Measurements from ENCODE around the gene REEP6. TPM values are rescaled to one million over a fixed set of nuclear protein-coding genes. Genes with fewer than 3 reads are reported as not detected.

REEP6 gene
- total RNA-seq, 1 experiment from 2014 or later: 10.5 TPM

- H3K18ac ChIP-seq (ENCODE audit: insufficient read length, low read depth, low read length): no peak overlapping the region
- H3K27me3 Mint-ChIP-seq (ENCODE audit: low read depth): peaks cover 53% of the 10 kb centered on the region
- no peak overlapping the region for H3K4ac ChIP-seq (ENCODE audit: low read depth, low read length)
- H3K4me1 Mint-ChIP-seq: peaks cover 4 to 17% of the 10 kb centered on the region in 2 experiments
- H3K23me2 ChIP-seq (ENCODE audit: insufficient read length, low read depth, low read length, poor library complexity, severe bottlenecking): peaks cover 9% of the 10 kb centered on the region
- no peak overlapping the region for H3K4me2 ChIP-seq (ENCODE audit: insufficient read depth, insufficient read length, low read length)
- H3K27ac ChIP-seq (ENCODE audit: insufficient read length, low read depth, low read length): no peak overlapping the region
- no peak overlapping the region for H2BK15ac ChIP-seq (ENCODE audit: low read depth, low read length)
- no peak overlapping the region for H2BK12ac ChIP-seq (ENCODE audit: insufficient read length, low read depth, low read length)
- H3K27ac Mint-ChIP-seq: no peak overlapping the region
- no peak for DNase-seq
- H3K9me3 Mint-ChIP-seq: no peaks in the 10 kb centered on the region; a peak in 1 of 5 replicates
- no peak overlapping the region for H4K8ac ChIP-seq (replicated peaks; ENCODE audit: insufficient read length, low read depth, low read length)
- H3K56ac ChIP-seq (ENCODE audit: insufficient read length, low read depth, low read length): no peak overlapping the region
- H3K4me1 ChIP-seq (ENCODE audit: insufficient read depth, low read length): no peaks in the 10 kb centered on the region
- H2BK120ac ChIP-seq (ENCODE audit: low read depth, low read length, poor library complexity, severe bottlenecking): no peak overlapping the region
- H3K14ac ChIP-seq (ENCODE audit: insufficient read depth, low read length): no peak overlapping the region
- H3K27me3 ChIP-seq (ENCODE audit: insufficient read depth, low read length): peaks cover 3% of the 10 kb centered on the region; the same call in 1 of the 2 replicates
- H2AK5ac ChIP-seq (ENCODE audit: insufficient read length, low read length): no peak overlapping the region
- no peak overlapping the region for H2BK20ac ChIP-seq (ENCODE audit: low read depth, low read length, poor library complexity, severe bottlenecking)
- no peaks in the 10 kb centered on the region; a peak in 1 of 7 replicates for H3K36me3 Mint-ChIP-seq (ENCODE audit: insufficient read depth in 1 of 3, low read depth in 3 of 3)
- no peak overlapping the region for H2AFZ ChIP-seq (ENCODE audit: low read length)
- H3K79me1 ChIP-seq (ENCODE audit: insufficient read depth, low read depth, low read length, poor library complexity, severe bottlenecking): no peaks in the 10 kb centered on the region
- H2BK5ac ChIP-seq (ENCODE audit: insufficient read length, low read length): no peak overlapping the region
- H4K5ac ChIP-seq (ENCODE audit: insufficient read length, low read depth, low read length): no peak overlapping the region
- H4K20me1 ChIP-seq (ENCODE audit: control insufficient read depth, insufficient read depth, insufficient read length): no peaks in the 10 kb centered on the region
- WGBS (ENCODE audit: extremely low coverage, insufficient read length, low lambda C conversion rate): no CpG with 5 or more reads among the region's 10 CpGs
- no peak overlapping the region for H3K23ac ChIP-seq (ENCODE audit: insufficient read length, low read depth, low read length)
- H3T11ph ChIP-seq (ENCODE audit: low read length): no peak overlapping the region
- H3K9me3 ChIP-seq (ENCODE audit: control insufficient read depth, low read depth, low read length): no peaks in the 10 kb centered on the region
- TF ChIP-seq, protein P1, sequence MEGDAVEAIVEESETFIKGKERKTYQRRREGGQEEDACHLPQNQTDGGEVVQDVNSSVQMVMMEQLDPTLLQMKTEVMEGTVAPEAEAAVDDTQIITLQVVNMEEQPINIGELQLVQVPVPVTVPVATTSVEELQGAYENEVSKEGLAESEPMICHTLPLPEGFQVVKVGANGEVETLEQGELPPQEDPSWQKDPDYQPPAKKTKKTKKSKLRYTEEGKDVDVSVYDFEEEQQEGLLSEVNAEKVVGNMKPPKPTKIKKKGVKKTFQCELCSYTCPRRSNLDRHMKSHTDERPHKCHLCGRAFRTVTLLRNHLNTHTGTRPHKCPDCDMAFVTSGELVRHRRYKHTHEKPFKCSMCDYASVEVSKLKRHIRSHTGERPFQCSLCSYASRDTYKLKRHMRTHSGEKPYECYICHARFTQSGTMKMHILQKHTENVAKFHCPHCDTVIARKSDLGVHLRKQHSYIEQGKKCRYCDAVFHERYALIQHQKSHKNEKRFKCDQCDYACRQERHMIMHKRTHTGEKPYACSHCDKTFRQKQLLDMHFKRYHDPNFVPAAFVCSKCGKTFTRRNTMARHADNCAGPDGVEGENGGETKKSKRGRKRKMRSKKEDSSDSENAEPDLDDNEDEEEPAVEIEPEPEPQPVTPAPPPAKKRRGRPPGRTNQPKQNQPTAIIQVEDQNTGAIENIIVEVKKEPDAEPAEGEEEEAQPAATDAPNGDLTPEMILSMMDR (conservative IDR thresholded peaks at IDR 0.05): no peak
- no peaks in the 10 kb centered on the region for H3K79me2 ChIP-seq (ENCODE audit: insufficient read depth, low read length)
- peak overlapping the region in 1 of 2 experiments; percentile 85; a peak in 1 of 5 replicates for H3K4me3 Mint-ChIP-seq
- no peak overlapping the region for H3K9ac ChIP-seq (ENCODE audit: extremely low read depth, insufficient read length, low read length)
- no peak overlapping the region for H4K91ac ChIP-seq (ENCODE audit: insufficient read length, low read depth, low read length)
Measured at GRCh38 chr19:1492474-1493006, 1.6 kb downstream of the REEP6 start.
